ENCODE measurements around the gene CFAP53. TPM values are rescaled to one million over a fixed set of nuclear protein-coding genes. Genes with fewer than 3 reads are reported as not detected.

CFAP53 gene
- total RNA-seq, 3 donors from 2014 or later (not counting 1 experiment from before 2014, with no cell fraction given) = 0.20 to 0.24 (median 0.20) TPM

- Mint-ChIP-seq H3K36me3 (no peaks in the 10 kb centered on the region), H3K27me3 (ENCODE audit: low read depth in 2 of 2) (peaks cover 42 to 66% of the 10 kb centered on the region in 2 donors), H3K9me3 (no peaks in the 10 kb centered on the region), H3K4me3 (no peak overlapping the region), H3K27ac (no peak overlapping the region), H3K4me1 (peaks cover 0 to 13% of the 10 kb centered on the region in 2 donors)
- H3K9me3 ChIP-seq (ENCODE audit: control insufficient read depth, insufficient read depth, low read length) = no peaks in the 10 kb centered on the region
- H3K27me3 ChIP-seq (ENCODE audit: control insufficient read depth, insufficient read depth, low read length) = peaks cover 9% of the 10 kb centered on the region
- DNase-seq (no peak), ATAC-seq (no peak)
- no peak overlapping the region for H3K4me3 ChIP-seq (ENCODE audit: low read length)
- no peaks in the 10 kb centered on the region for H3K36me3 ChIP-seq (ENCODE audit: control insufficient read depth, insufficient read depth, low read length)
- H3K27ac ChIP-seq (ENCODE audit: low read length) = no peak overlapping the region
- intact Hi-C loops (cut with micrococcal nuclease) = no loop called here
- H3K4me1 ChIP-seq (ENCODE audit: control insufficient read depth, insufficient read depth, low read length) = peaks cover 4% of the 10 kb centered on the region
- WGBS (ENCODE audit: insufficient coverage) = 70% methylated on average over 1 of the region's 1 CpG
- no peak for TF ChIP-seq CTCF (IDR thresholded peaks at IDR 0.05)
Observed at GRCh38 chr18:50190926-50191325, 75.4 kb downstream of the CFAP53 start.

- H3K4me3 Mint-ChIP-seq = no peak overlapping the region
- no peak overlapping the region for H3K27ac Mint-ChIP-seq
- H3K27me3 ChIP-seq (ENCODE audit: control insufficient read depth, insufficient read depth, low read length) = peaks cover 3% of the 10 kb centered on the region
- no peak for TF ChIP-seq CTCF (IDR thresholded peaks at IDR 0.05)
- peaks cover 1% of the 10 kb centered on the region for H3K4me1 ChIP-seq (ENCODE audit: control insufficient read depth, insufficient read depth, low read length)
- peaks cover 35 to 62% of the 10 kb centered on the region in 2 donors for H3K27me3 Mint-ChIP-seq (ENCODE audit: low read depth in 2 of 2)
- intact Hi-C loops (cut with micrococcal nuclease) = no loop called here
- H3K9me3 ChIP-seq (ENCODE audit: control insufficient read depth, insufficient read depth, low read length) = no peaks in the 10 kb centered on the region
- no peaks in the 10 kb centered on the region for H3K9me3 Mint-ChIP-seq
- H3K27ac ChIP-seq (ENCODE audit: low read length) = no peak overlapping the region
- peaks cover 0 to 6% of the 10 kb centered on the region in 2 donors for H3K4me1 Mint-ChIP-seq
- H3K36me3 Mint-ChIP-seq = no peaks in the 10 kb centered on the region
- H3K36me3 ChIP-seq (ENCODE audit: control insufficient read depth, insufficient read depth, low read length) = no peaks in the 10 kb centered on the region
- ATAC-seq = no peak
- no peak overlapping the region for H3K4me3 ChIP-seq (ENCODE audit: low read length)
- WGBS (ENCODE audit: insufficient coverage) = no CpG with 5 or more reads among the region's 1 CpG
- no peak for DNase-seq
Observed at GRCh38 chr18:50190236-50190635, 76.1 kb downstream of the CFAP53 start.

- H3K4me1 ChIP-seq (ENCODE audit: control insufficient read depth, insufficient read depth, low read length) = no peaks in the 10 kb centered on the region
- peaks cover 2% of the 10 kb centered on the region for H3K27me3 ChIP-seq (ENCODE audit: control insufficient read depth, insufficient read depth, low read length)
- H3K36me3 ChIP-seq (ENCODE audit: control insufficient read depth, insufficient read depth, low read length) = no peaks in the 10 kb centered on the region
- H3K4me3 ChIP-seq (ENCODE audit: low read length) = no peak overlapping the region
- no peak for ATAC-seq
- no peak for TF ChIP-seq CTCF (IDR thresholded peaks at IDR 0.05)
- no peak for DNase-seq
- H3K4me3 Mint-ChIP-seq = no peak overlapping the region
- H3K36me3 Mint-ChIP-seq = no peaks in the 10 kb centered on the region
- intact Hi-C loops (cut with micrococcal nuclease) = no loop called here
- H3K9me3 ChIP-seq (ENCODE audit: control insufficient read depth, insufficient read depth, low read length) = no peaks in the 10 kb centered on the region
- 35% methylated on average over 1 of the region's 1 CpG for WGBS (ENCODE audit: insufficient coverage)
- peaks cover 0 to 4% of the 10 kb centered on the region in 2 donors for H3K4me1 Mint-ChIP-seq
- no peaks in the 10 kb centered on the region for H3K9me3 Mint-ChIP-seq
- no peak overlapping the region for H3K27ac Mint-ChIP-seq
- H3K27ac ChIP-seq (ENCODE audit: low read length) = no peak overlapping the region
- H3K27me3 Mint-ChIP-seq (ENCODE audit: low read depth in 2 of 2) = peaks cover 39 to 69% of the 10 kb centered on the region in 2 donors
Observed at GRCh38 chr18:50189160-50189559, 77.1 kb downstream of the CFAP53 start.

- Mint-ChIP-seq H3K36me3 (no peaks in the 10 kb centered on the region), H3K9me3 (no peaks in the 10 kb centered on the region), H3K27ac (no peak overlapping the region), H3K27me3 (ENCODE audit: low read depth in 2 of 2) (peaks cover 39 to 69% of the 10 kb centered on the region in 2 donors), H3K4me1 (no peaks in the 10 kb centered on the region), H3K4me3 (no peak overlapping the region)
- H3K4me3 ChIP-seq (ENCODE audit: low read length) = no peak overlapping the region
- DNase-seq (no peak), ATAC-seq (no peak)
- intact Hi-C loops (cut with micrococcal nuclease) = no loop called here
- H3K27ac ChIP-seq (ENCODE audit: low read length) = no peak overlapping the region
- WGBS (ENCODE audit: insufficient coverage) = 82% methylated on average over 6 of the region's 6 CpGs
- peaks cover 2% of the 10 kb centered on the region for H3K27me3 ChIP-seq (ENCODE audit: control insufficient read depth, insufficient read depth, low read length)
- H3K9me3 ChIP-seq (ENCODE audit: control insufficient read depth, insufficient read depth, low read length) = no peaks in the 10 kb centered on the region
- no peaks in the 10 kb centered on the region for H3K36me3 ChIP-seq (ENCODE audit: control insufficient read depth, insufficient read depth, low read length)
- TF ChIP-seq CTCF (IDR thresholded peaks at IDR 0.05) = no peak
- H3K4me1 ChIP-seq (ENCODE audit: control insufficient read depth, insufficient read depth, low read length) = no peaks in the 10 kb centered on the region
Observed at GRCh38 chr18:50188652-50189051, 77.6 kb downstream of the CFAP53 start.

Measured in natural killer cell (primary cell).